Gastrocnemius medialis (tissue), 4 donors: ENCODE measurements around the gene GMPPB.

Source experiments
- CTCF ChIP-seq, 5 experiments: fragments of 450-650 bp in 3 of 5; fragments of 200-600 bp in 2 of 5; sonication (generic) in 2 of 5; IDR thresholded peaks in 4 of 5; conservative IDR thresholded peaks in 1 of 5; 1 replicate in 4 of 5; 2 replicates in 1 of 5; pipeline ENCODE4 v1.5.1; 2016 to 2019; ENCODE audit warnings: antibody characterized with exemption in 5 of 5, mild to moderate bottlenecking in 3 of 5, moderate library complexity in 3 of 5
- POLR2A ChIP-seq, 2 donors: fragments of 450-650 bp; IDR thresholded peaks; one replicate each; pipeline ENCODE4 v1.6.1; 2017; ENCODE audit warnings: antibody characterized with exemption in 2 of 2, mild to moderate bottlenecking in 2 of 2, moderate library complexity in 2 of 2

- TF ChIP-seq CTCF (IDR thresholded peaks at IDR 0.05 in 4 of 5, conservative IDR thresholded peaks at IDR 0.05 in 1 of 5) (no peak), POLR2A (IDR thresholded peaks at IDR 0.05) (no peak)
These were observed 42.6 kb downstream of the GMPPB start for GRCh38 chr3:49681232-49681522.
